BLaER1 treated with 17β-estradiol and CSF1 and Interleukin-3, amounts not matched to agents 10 nM and 100 nM (cell line): ENCODE data around the gene RYR1.
"Not testable (repeated sequence)": the region's sequence is repeated elsewhere in the genome, so short reads cannot be mapped to it uniquely, and the experiment has no call there.

ENCODE experiments used
- H3K27ac ChIP-seq, 11 experiments: shearing (Covaris generic); formaldehyde crosslinking; 2 replicates each; pipeline ENCODE4 v1.8.1; 2022
- H3K27me3 ChIP-seq, 11 experiments: shearing (Covaris generic); formaldehyde crosslinking; 2 replicates each; pipeline ENCODE4 v1.8.1; 2022
- H3K36me3 ChIP-seq, 11 experiments: shearing (Covaris generic); formaldehyde crosslinking; 2 replicates each; pipeline ENCODE4 v1.8.1; 2022
- H3K4me1 ChIP-seq, 10 experiments: shearing (Covaris generic); formaldehyde crosslinking; 2 replicates each; pipeline ENCODE4 v1.8.1; 2022
- H3K4me2 ChIP-seq, 11 experiments: shearing (Covaris generic); formaldehyde crosslinking; 2 replicates each; pipeline ENCODE4 v1.8.1; 2022
- H3K4me3 ChIP-seq, 10 experiments: shearing (Covaris generic); formaldehyde crosslinking; 2 replicates each; pipeline ENCODE4 v1.8.1; 2022
- H3K9ac ChIP-seq, 11 experiments: shearing (Covaris generic); formaldehyde crosslinking; 2 replicates each; pipeline ENCODE4 v1.8.1; 2022
- H3K9me3 ChIP-seq, 11 experiments: shearing (Covaris generic); formaldehyde crosslinking; replicated peaks in 1 of 11; 2 replicates each; pipeline ENCODE4 v1.8.1; 2022
- H4K20me1 ChIP-seq, 11 experiments: shearing (Covaris generic); formaldehyde crosslinking; 2 replicates each; pipeline ENCODE4 v1.8.1; 2022
- Cebpa-rat ChIP-seq, 11 experiments: shearing (Covaris generic); IDR thresholded peaks; 2 replicates each; pipeline ENCODE4 v1.8.1; 2022

Gene RYR1

DNA sequence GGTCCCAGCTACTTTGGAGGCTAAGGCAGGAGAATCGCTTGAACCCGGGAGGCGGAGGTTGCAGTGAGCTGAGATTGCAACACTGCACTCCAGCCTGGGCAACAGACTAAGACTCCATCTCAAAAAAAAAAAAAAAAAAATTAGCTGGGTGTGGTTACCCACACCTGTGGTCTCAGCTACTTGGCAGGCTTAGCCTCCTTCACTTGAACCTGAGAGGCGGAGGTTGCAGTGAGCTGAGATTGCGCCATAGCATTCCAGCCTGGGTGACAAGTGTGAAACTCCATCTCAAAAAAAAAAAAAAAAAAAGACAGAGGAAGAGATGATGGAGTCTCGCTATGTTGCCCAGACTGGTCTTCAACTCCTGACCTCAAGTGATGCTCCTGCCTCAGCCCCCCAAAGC is 145.8 kb downstream of the RYR1 start:
- TF ChIP-seq Cebpa-rat (IDR thresholded peaks at IDR 0.05) = peak in 3 of 11 experiments; percentile 10 to 53 (median 40); a peak in 3 of 22 replicates

DNA sequence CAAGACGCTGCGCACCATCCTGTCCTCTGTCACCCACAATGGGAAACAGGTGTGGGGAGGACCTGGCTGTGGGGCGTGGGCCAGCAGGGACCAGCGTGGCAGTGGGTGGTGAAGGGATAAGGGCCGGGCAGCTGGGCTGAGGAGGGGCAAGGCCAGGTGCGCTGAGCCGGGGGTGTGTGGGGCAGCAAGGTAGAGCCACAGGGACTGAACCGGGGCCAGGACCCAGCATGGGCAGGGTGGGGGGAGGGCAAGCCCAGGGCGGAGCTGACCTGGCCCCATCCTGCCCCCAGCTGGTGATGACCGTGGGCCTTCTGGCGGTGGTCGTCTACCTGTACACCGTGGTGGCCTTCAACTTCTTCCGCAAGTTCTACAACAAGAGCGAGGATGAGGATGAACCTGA is 146.6 kb downstream of the RYR1 start:
- peaks cover 0 to 16% (median 7%) of the 10 kb centered on the region in 10 experiments; a peak in 11 of 20 replicates for H3K4me1 ChIP-seq
- H3K9ac ChIP-seq = no peak overlapping the region
- H3K9me3 ChIP-seq = no peaks in the 10 kb centered on the region
- H3K27ac ChIP-seq = no peak overlapping the region
- no peaks in the 10 kb centered on the region for H3K36me3 ChIP-seq
- no peak overlapping the region for H3K4me2 ChIP-seq
- H4K20me1 ChIP-seq = peaks cover 0 to 6% (median 0%) of the 10 kb centered on the region in 11 experiments; a peak in 1 of 22 replicates
- no peaks in the 10 kb centered on the region for H3K27me3 ChIP-seq
- no peak for TF ChIP-seq Cebpa-rat (IDR thresholded peaks at IDR 0.05)
- no peak overlapping the region for H3K4me3 ChIP-seq

More for the DNA sequence above, 145.8 kb downstream of the RYR1 start:
- H3K27ac ChIP-seq, H3K4me2 ChIP-seq, H3K27me3 ChIP-seq, H3K9me3 ChIP-seq, H4K20me1 ChIP-seq, H3K9ac ChIP-seq, H3K4me3 ChIP-seq, H3K36me3 ChIP-seq: not testable (repeated sequence)
- H3K4me1 ChIP-seq = peaks cover 0 to 16% (median 7%) of the 10 kb centered on the region in 10 experiments; a peak in 11 of 20 replicates

DNA sequence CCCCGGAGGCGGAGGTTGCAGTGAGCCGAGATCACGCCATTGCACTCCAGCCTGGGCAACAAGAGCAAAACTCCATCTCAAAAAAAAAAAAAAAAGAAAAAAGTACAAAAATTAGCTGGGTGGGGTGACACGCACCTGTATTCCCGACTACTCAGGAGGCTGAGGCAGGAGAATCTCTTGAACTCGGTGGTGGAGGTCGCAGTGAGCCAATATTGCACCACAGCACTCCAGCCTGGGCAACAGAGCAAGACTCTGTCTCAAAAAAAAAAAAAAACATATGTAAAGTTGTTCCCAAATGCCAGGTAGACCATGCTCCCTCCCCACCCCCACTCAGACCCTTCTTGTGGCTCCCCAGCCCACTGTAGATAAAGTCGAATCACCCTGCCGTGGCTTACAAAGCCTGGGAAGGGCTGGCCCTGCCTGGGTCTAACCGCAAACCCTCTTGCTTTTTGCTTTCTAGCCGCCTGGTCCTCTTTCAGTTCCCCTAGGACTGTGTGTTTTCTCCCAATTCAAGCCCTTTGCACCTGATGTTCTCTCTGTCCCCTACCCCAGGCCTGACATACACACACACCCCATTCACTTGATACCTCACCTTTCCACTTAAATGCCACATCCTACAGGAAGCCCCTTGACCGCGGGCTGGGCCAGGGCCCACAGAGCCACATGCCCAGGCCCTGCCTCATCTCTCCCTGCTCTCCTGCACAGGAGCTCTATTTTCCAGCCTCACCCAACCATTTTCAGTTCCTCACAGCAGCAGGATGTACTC is 149.9 kb downstream of the RYR1 start:
- H3K36me3 ChIP-seq = peaks cover 9 to 27% (median 12%) of the 10 kb centered on the region in 11 experiments; a peak in 17 of 22 replicates
- no peak overlapping the region for H3K4me3 ChIP-seq
- peak overlapping the region in 6 of 11 experiments; percentile 22 to 52 (median 42); a peak in 9 of 22 replicates for H3K4me2 ChIP-seq
- H3K9ac ChIP-seq = peak overlapping the region in 3 of 11 experiments; percentile 5 to 38 (median 14); a peak in 3 of 22 replicates
- no peaks in the 10 kb centered on the region for H3K9me3 ChIP-seq
- TF ChIP-seq Cebpa-rat (IDR thresholded peaks at IDR 0.05) = no peak
- no peaks in the 10 kb centered on the region for H3K27me3 ChIP-seq
- peak overlapping the region in 4 of 11 experiments; percentile 20 to 61 (median 48); a peak in 5 of 22 replicates for H3K27ac ChIP-seq
- peaks cover 0 to 16% (median 7%) of the 10 kb centered on the region in 10 experiments; a peak in 11 of 20 replicates for H3K4me1 ChIP-seq
- peaks cover 0 to 6% (median 0%) of the 10 kb centered on the region in 11 experiments; a peak in 1 of 22 replicates for H4K20me1 ChIP-seq

DNA sequence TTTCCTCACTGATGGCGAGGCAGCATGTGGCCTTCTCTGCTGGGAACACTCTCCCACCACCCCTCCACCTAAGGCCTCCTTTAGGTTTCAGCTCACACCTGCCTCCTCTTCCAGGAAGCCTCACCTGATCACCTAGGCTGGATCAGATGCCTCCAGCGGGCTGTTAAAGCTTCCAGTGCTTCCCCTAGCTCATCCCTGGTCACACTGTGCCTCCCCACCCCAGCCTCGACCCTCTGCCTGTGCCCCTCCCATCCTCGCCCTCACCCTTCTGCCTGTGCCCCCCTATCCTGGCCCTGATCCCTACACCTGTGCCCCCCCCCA is 150.5 kb downstream of the RYR1 start:
- H3K27ac ChIP-seq = peak overlapping the region in 4 of 11 experiments; percentile 20 to 61 (median 48); a peak in 5 of 22 replicates
- H3K36me3 ChIP-seq = peaks cover 11 to 32% (median 14%) of the 10 kb centered on the region in 11 experiments; a peak in 17 of 22 replicates
- H3K4me3 ChIP-seq = no peak overlapping the region
- no peak for TF ChIP-seq Cebpa-rat (IDR thresholded peaks at IDR 0.05)
- H3K4me2 ChIP-seq = peak overlapping the region in 6 of 11 experiments; percentile 22 to 52 (median 42); a peak in 8 of 22 replicates
- H3K9me3 ChIP-seq = no peaks in the 10 kb centered on the region
- no peaks in the 10 kb centered on the region for H3K27me3 ChIP-seq
- peak overlapping the region in 3 of 11 experiments; percentile 5 to 38 (median 14); a peak in 3 of 22 replicates for H3K9ac ChIP-seq
- peaks cover 0 to 16% (median 7%) of the 10 kb centered on the region in 10 experiments; a peak in 11 of 20 replicates for H3K4me1 ChIP-seq
- peaks cover 0 to 6% (median 0%) of the 10 kb centered on the region in 11 experiments; a peak in 1 of 22 replicates for H4K20me1 ChIP-seq

DNA sequence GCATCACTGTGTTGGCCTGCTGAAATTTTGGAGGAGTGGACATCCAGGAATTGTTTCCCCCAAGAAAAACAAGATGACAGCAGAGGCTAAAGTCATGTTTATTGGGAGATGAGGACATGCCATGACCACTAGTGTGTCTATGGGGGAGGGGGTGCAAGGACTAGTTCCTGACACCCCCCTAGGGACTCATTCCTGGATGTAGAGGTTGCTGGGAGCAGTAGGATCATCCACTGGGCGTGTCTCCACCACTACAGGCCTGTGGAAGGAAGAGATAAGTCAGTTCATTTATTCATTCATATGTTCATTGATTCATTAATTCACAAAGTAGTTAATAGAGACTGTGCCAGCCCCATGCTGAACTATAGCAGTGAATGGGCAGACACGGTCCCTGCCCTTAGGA is 154.1 kb downstream of the RYR1 start:
- Histone ChIP-seq H3K27ac (no peak overlapping the region), H3K27me3 (no peaks in the 10 kb centered on the region)

DNA sequence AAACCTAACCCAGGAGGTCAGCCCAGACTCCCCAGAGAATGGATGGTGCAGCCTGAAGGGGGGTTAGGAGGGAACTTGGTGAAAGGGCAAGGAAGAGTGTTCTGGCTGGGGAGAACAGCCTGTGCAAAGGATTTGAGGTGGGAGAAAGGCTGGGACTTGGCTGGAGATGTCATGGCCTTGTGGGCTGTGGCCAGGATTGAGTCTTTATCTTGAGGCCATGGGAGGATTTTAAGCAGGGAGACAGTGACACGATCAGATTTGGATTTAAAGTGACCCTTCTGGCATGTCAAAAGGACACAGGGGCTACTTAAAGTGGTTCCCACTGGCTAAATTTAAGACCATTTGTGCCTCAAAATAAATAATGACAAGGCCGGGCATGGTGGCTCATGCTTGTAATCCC is 154.6 kb downstream of the RYR1 start:
- H3K4me1 ChIP-seq = peaks cover 0 to 10% (median 7%) of the 10 kb centered on the region in 10 experiments; a peak in 11 of 20 replicates
- peaks cover 19 to 54% (median 37%) of the 10 kb centered on the region in 11 experiments for H3K36me3 ChIP-seq
- no peak overlapping the region for H3K4me2 ChIP-seq
- peaks cover 0 to 6% (median 0%) of the 10 kb centered on the region in 11 experiments; a peak in 1 of 22 replicates for H4K20me1 ChIP-seq
- no peak overlapping the region for H3K4me3 ChIP-seq
- no peaks in the 10 kb centered on the region for H3K9me3 ChIP-seq
- H3K9ac ChIP-seq = no peak overlapping the region
- TF ChIP-seq Cebpa-rat (IDR thresholded peaks at IDR 0.05) = no peak
- no peak overlapping the region for H3K27ac ChIP-seq
- no peaks in the 10 kb centered on the region for H3K27me3 ChIP-seq

More for the DNA sequence above, 154.1 kb downstream of the RYR1 start:
- peaks cover 19 to 50% (median 34%) of the 10 kb centered on the region in 11 experiments for H3K36me3 ChIP-seq
- TF ChIP-seq Cebpa-rat (IDR thresholded peaks at IDR 0.05) = no peak
- H3K4me2 ChIP-seq = no peak overlapping the region
- no peak overlapping the region for H3K4me3 ChIP-seq
- H3K9me3 ChIP-seq = no peaks in the 10 kb centered on the region
- peaks cover 0 to 6% (median 0%) of the 10 kb centered on the region in 11 experiments; a peak in 1 of 22 replicates for H4K20me1 ChIP-seq
- no peak overlapping the region for H3K9ac ChIP-seq
- H3K4me1 ChIP-seq = peaks cover 0 to 11% (median 7%) of the 10 kb centered on the region in 10 experiments; a peak in 11 of 20 replicates

DNA sequence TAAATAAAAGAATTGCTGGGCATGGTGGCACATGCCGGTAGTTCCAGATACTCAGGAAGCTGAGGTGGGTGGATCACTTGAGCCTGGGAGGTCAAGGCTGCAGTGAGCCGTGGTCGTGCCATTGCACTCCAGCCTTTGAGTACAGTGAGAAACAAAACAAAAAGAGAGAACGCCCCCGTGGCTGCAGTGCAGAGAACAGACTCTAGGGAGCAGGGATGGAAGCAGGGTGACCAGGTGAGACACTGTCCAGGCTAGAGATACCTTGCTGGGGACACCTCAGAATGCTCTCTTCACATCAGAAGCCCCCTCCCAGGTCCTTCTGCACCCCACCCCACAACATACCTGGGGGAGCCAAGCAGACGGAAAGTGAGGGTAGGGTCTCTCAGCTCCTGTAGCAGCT is 159.4 kb downstream of the RYR1 start:
- TF ChIP-seq Cebpa-rat (IDR thresholded peaks at IDR 0.05) = no peak
- no peak overlapping the region for H3K4me2 ChIP-seq
- no peaks in the 10 kb centered on the region for H3K27me3 ChIP-seq
- H3K27ac ChIP-seq = no peak overlapping the region
- H3K36me3 ChIP-seq = peaks cover 29 to 91% (median 74%) of the 10 kb centered on the region in 11 experiments; a peak in 21 of 22 replicates
- H3K4me1 ChIP-seq = no peaks in the 10 kb centered on the region
- no peaks in the 10 kb centered on the region for H3K9me3 ChIP-seq
- no peak overlapping the region for H3K4me3 ChIP-seq
- no peak overlapping the region for H3K9ac ChIP-seq
- H4K20me1 ChIP-seq = no peaks in the 10 kb centered on the region

DNA sequence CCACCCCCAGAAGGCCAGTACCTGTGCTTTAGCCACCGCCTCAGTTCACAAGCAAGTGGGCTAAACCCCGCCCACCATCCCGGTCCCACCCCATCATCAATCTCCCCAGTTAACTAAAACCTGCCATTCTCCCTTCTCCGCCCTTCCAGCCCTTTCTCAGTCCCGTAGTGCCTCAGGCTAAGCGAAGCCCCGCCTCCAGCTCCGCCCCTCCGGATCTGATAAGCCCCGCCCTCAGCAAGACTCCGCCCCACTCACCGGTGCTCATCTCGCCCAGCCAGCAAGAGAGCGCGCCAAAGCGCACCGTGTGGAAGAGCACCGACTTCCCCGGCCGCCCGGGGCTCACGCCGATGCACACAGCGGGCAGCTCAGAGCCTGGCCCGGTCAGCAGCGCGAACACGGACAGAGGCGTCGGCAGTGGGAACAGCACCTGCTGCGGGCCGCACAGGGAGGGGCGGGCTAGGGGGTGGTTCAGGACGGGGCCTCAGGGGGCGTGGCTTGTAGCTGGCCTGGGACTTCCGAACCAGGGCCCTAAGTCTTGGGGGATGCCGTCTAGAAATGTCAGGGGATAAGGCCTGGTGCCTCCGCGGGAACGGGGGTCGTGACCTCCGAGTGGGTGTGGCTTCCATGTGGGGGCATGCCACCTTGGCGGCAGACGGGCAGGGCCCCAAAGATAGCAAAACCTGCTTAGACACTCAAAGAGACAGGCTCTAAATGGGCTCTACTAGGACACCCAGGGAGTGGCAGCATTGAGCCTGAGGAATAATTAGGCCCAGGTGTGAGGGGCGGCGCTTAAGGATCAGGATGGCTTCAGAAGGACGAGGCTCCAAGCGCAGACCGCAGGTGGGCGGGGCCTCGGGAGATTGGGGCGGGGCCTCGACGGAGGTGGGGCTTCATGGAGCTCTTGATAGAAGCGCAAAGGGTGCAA is 162.8 kb downstream of the RYR1 start:
- Histone ChIP-seq H4K20me1 (no peaks in the 10 kb centered on the region; a peak in 1 of 22 replicates), H3K9me3 (no peaks in the 10 kb centered on the region), H3K4me2 (no peak overlapping the region), H3K9ac (no peak overlapping the region), H3K4me1 (no peaks in the 10 kb centered on the region), H3K36me3 (peaks cover 29 to 86% (median 61%) of the 10 kb centered on the region in 11 experiments; a peak in 21 of 22 replicates), H3K27me3 (no peaks in the 10 kb centered on the region), H3K27ac (no peak overlapping the region), H3K4me3 (no peak overlapping the region)
- no peak for TF ChIP-seq Cebpa-rat (IDR thresholded peaks at IDR 0.05)
